ENCODE results near the gene MAN1B1. TPM values are rescaled to one million over a fixed set of nuclear protein-coding genes. Genes with fewer than 3 reads are reported as not detected.
A peak's percentile ranks its signal among the peaks of the same experiment; 100 is the strongest.

MAN1B1 gene
- total RNA-seq, result 41.9 TPM
- long read RNA-seq, full-length matches to known transcripts, result 78 of 107 reads
- long read RNA-seq, partial matches to known transcripts, result 13 of 107 reads
- long read RNA-seq, other reads (novel, unspliced or antisense), result 16 of 107 reads

- H3K27ac ChIP-seq, result peak within 1 kb of the TSS; percentile 94
- H3K4me1 ChIP-seq, result peaks cover 24% of the 10 kb centered on the region
- no peak for TF ChIP-seq CTCF (IDR thresholded peaks at IDR 0.05)
- peak; percentile 100 for DNase-seq
- peak within 1 kb of the TSS; percentile 77 for H3K4me3 ChIP-seq
- no peaks in the 10 kb centered on the region for H3K9me3 ChIP-seq
- intact Hi-C loops (cut with DNase I), result no loop called here
- peaks cover 33% of the 10 kb centered on the region for H3K36me3 ChIP-seq
- no peaks in the 10 kb centered on the region for H3K27me3 ChIP-seq (ENCODE audit: low read depth)
- ATAC-seq, result peak; percentile 95 to 96
These were observed at the start of gene MAN1B1 for GRCh38 chr9:137086531-137087408. MAN1B1 (plus strand) TSS chr9:137086985; CDS start chr9:137087000, 15 bp downstream.

GRCh38 chr9:137037035-137037434 is 49.8 kb upstream of the MAN1B1 start:
- peaks cover 19% of the 10 kb centered on the region for H3K36me3 ChIP-seq
- TF ChIP-seq CTCF (IDR thresholded peaks at IDR 0.05), result no peak
- no peak for ATAC-seq
- intact Hi-C loops (cut with DNase I), result no loop called here
- H3K4me3 ChIP-seq, result no peak overlapping the region
- H3K27me3 ChIP-seq (ENCODE audit: low read depth), result no peaks in the 10 kb centered on the region
- no peaks in the 10 kb centered on the region for H3K9me3 ChIP-seq
- peaks cover 36% of the 10 kb centered on the region for H3K4me1 ChIP-seq
- DNase-seq, result no peak
- no peak overlapping the region for H3K27ac ChIP-seq

- intact Hi-C loops (cut with DNase I), result no loop called here
- H3K27me3 ChIP-seq (ENCODE audit: low read depth), result no peaks in the 10 kb centered on the region
- no peak for TF ChIP-seq CTCF (IDR thresholded peaks at IDR 0.05)
- ATAC-seq, result no peak
- H3K27ac ChIP-seq, result no peak overlapping the region
- no peaks in the 10 kb centered on the region for H3K9me3 ChIP-seq
- H3K4me3 ChIP-seq, result no peak overlapping the region
- peaks cover 32% of the 10 kb centered on the region for H3K4me1 ChIP-seq
- peaks cover 19% of the 10 kb centered on the region for H3K36me3 ChIP-seq
- no peak for DNase-seq
These were observed 49.3 kb upstream of the MAN1B1 start for GRCh38 chr9:137037483-137037882.

- DNase-seq (no peak), ATAC-seq (no peak)
- intact Hi-C loops (cut with DNase I), result no loop called here
- H3K27me3 ChIP-seq (ENCODE audit: low read depth), result peaks cover 8% of the 10 kb centered on the region
- H3K9me3 ChIP-seq, result no peaks in the 10 kb centered on the region
- no peak overlapping the region for H3K27ac ChIP-seq
- H3K36me3 ChIP-seq, result peaks cover 19% of the 10 kb centered on the region
- peaks cover 36% of the 10 kb centered on the region for H3K4me1 ChIP-seq
- no peak overlapping the region for H3K4me3 ChIP-seq
- TF ChIP-seq CTCF (IDR thresholded peaks at IDR 0.05), result no peak
These were observed 47.9 kb upstream of the MAN1B1 start for GRCh38 chr9:137038916-137039315.

GRCh38 chr9:137039611-137040366 is 47.0 kb upstream of the MAN1B1 start:
- no peak overlapping the region for H3K27ac ChIP-seq
- peaks cover 16% of the 10 kb centered on the region for H3K27me3 ChIP-seq (ENCODE audit: low read depth)
- DNase-seq (no peak), ATAC-seq (no peak)
- intact Hi-C loops (cut with DNase I), result no loop called here
- TF ChIP-seq CTCF (IDR thresholded peaks at IDR 0.05), result no peak
- H3K4me3 ChIP-seq, result no peak overlapping the region
- H3K36me3 ChIP-seq, result peaks cover 19% of the 10 kb centered on the region
- H3K4me1 ChIP-seq, result peaks cover 39% of the 10 kb centered on the region
- no peaks in the 10 kb centered on the region for H3K9me3 ChIP-seq
